ENCODE measurements around the gene TDRD6.
"Not testable (repeated sequence)": the region's sequence is repeated elsewhere in the genome, so short reads cannot be mapped to it uniquely, and the experiment has no call there.

Gene TDRD6

DNA sequence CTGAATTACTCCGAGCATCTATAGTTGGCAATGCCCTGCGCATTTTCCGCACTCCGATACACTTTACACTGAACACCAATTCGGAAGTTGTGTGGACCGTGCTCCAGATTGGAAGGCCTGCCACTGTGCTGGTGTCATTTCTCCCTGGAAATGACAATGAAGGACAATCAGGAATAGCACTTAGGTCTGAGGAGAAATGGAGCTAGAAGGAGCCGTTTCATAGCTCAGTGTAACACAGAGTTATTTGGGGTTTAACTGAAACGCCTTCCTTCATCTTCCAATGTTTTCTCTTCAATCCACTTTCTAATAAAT, 48.0 kb downstream of the TDRD6 start:
- TF ChIP-seq CTCF (IDR thresholded peaks at IDR 0.05; ENCODE audit: insufficient read depth, low read length, missing control alignments) = no peak
- no peak for DNase-seq (ENCODE audit: low read depth, low spot score)
- POLR2A ChIA-PET = no interaction called here
- CTCF ChIA-PET = no interaction called here
- no peak overlapping the region for H3K4me3 ChIP-seq (ENCODE audit: low read depth, low read length)

GRCh38 chr6:46736906-46737305, 49.2 kb downstream of the TDRD6 start:
- DNase-seq (ENCODE audit: low read depth, low spot score) = no peak

GRCh38 chr6:46741482-46741881, 53.8 kb downstream of the TDRD6 start:
- POLR2A ChIA-PET = no interaction called here
- no peak overlapping the region for H3K4me3 ChIP-seq (ENCODE audit: low read depth, low read length)
- CTCF ChIA-PET = no interaction called here
- no peak for TF ChIP-seq CTCF (IDR thresholded peaks at IDR 0.05; ENCODE audit: insufficient read depth, low read length, missing control alignments)
- DNase-seq (ENCODE audit: low read depth, low spot score) = no peak

More at GRCh38 chr6:46736906-46737305, 49.2 kb downstream of the TDRD6 start:
- no peak for TF ChIP-seq CTCF (IDR thresholded peaks at IDR 0.05; ENCODE audit: insufficient read depth, low read length, missing control alignments)
- CTCF ChIA-PET = no interaction called here
- no peak overlapping the region for H3K4me3 ChIP-seq (ENCODE audit: low read depth, low read length)
- POLR2A ChIA-PET = no interaction called here

DNA sequence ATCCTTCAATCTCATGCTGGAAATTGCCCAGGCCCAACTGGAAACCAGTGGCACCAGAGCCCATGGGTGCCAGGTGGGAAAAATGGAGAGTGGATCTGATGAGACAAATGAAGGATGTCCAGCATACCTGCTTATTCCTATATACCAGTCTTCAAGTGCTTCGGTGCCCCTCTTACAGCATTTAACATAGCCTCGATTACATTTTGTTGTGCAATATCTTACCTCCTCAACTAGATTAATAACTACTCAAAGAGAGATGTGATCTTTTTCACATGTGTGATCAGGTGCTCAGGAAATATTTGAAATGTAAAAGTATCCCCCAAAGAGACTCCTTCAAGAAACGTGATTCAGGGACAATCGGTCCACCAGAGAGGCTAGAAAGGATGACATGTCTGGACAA, 54.2 kb downstream of the TDRD6 start:
- POLR2A ChIA-PET = no interaction called here
- no peak for DNase-seq (ENCODE audit: low read depth, low spot score)
- no peak overlapping the region for H3K4me3 ChIP-seq (ENCODE audit: low read depth, low read length)
- CTCF ChIA-PET = no interaction called here
- TF ChIP-seq CTCF (IDR thresholded peaks at IDR 0.05; ENCODE audit: insufficient read depth, low read length, missing control alignments) = no peak

- no peak for TF ChIP-seq CTCF (IDR thresholded peaks at IDR 0.05; ENCODE audit: insufficient read depth, low read length, missing control alignments)
Observed at GRCh38 chr6:46743425-46744158, 55.9 kb downstream of the TDRD6 start.

DNA sequence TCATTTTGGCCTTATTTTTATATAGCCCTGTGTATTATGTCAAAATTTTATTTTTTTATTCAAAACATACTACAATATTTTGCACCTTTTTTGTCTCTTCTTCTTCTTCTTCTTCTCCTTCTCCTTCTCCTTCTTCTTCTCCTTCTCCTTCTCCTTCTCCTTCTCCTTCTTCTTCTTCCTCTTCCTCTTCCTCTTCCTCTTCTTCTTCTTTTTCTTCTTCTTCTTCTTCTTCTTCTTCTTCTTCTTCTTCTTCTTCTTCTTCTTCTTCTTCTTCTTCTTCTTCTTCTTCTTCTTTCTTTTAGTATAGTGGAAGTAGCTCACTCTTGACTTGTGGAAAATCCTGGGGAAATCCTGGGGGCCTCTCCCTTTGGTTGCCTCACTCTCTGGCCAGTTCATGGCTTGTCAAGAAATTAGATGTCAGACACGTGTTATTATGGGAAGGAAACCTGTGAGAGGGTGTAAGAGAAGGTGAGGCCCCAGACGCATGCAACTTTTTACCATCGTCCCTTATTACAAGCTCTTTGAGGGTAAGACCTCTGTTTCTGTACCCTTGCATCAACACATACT, 56.6 kb downstream of the TDRD6 start:
- DNase-seq (ENCODE audit: low read depth, low spot score); CTCF ChIA-PET; POLR2A ChIA-PET; H3K4me3 ChIP-seq (ENCODE audit: low read depth, low read length): not testable (repeated sequence)

More at GRCh38 chr6:46743425-46744158, 55.9 kb downstream of the TDRD6 start:
- no peak overlapping the region for H3K4me3 ChIP-seq (ENCODE audit: low read depth, low read length)
- ChIA-PET CTCF (no interaction called here), POLR2A (no interaction called here)
- no peak for DNase-seq (ENCODE audit: low read depth, low spot score)

GRCh38 chr6:46745973-46746372, 58.3 kb downstream of the TDRD6 start:
- DNase-seq (ENCODE audit: low read depth, low spot score) = no peak
- TF ChIP-seq CTCF (IDR thresholded peaks at IDR 0.05; ENCODE audit: insufficient read depth, low read length, missing control alignments) = no peak
- ChIA-PET CTCF (no interaction called here), POLR2A (no interaction called here)
- no peak overlapping the region for H3K4me3 ChIP-seq (ENCODE audit: low read depth, low read length)
